Prostate gland (tissue), 2 donors: ENCODE results near the gene PPP1R14C. TPM values are rescaled to one million over a fixed set of nuclear protein-coding genes. Genes with fewer than 3 reads are reported as not detected.

Source experiments
- DNase-seq: peaks from one replicate; pipeline ENCODE4 v3.0.0-alpha.2; 2019; ENCODE audit warnings: low spot score
- H3K27ac ChIP-seq, 2 donors: fragments of 200-600 bp; sonication (generic); 2 replicates each; pipeline ENCODE4 v1.5.1; 2017 to 2019
- H3K27me3 ChIP-seq: fragments of 200-600 bp; sonication (generic); replicated peaks from 2 replicates; pipeline ENCODE4 v1.5.1; 2019; ENCODE audit not compliant: insufficient read depth
- H3K36me3 ChIP-seq, 2 donors: fragments of 200-600 bp; sonication (generic); 1 replicate in 1 of 2; 2 replicates in 1 of 2; pipeline versions ENCODE4 v1.5.1 to v1.8.1; 2017 to 2019
- H3K4me1 ChIP-seq: fragments of 200-600 bp; sonication (generic); replicated peaks from 2 replicates; pipeline ENCODE4 v1.5.1; 2019
- H3K4me3 ChIP-seq, 2 donors: fragments of 200-600 bp; sonication (generic); 2 replicates each; pipeline ENCODE4 v1.5.1; 2017 to 2019
- H3K9me3 ChIP-seq: fragments of 200-600 bp; sonication (generic); 2 replicates; pipeline ENCODE4 v1.5.1; 2017
- CTCF ChIP-seq, 4 experiments: fragments of 200-600 bp in 2 of 4; fragments of 450-650 bp in 2 of 4; sonication (generic) in 2 of 4; IDR thresholded peaks; 1 replicate in 3 of 4; 2 replicates in 1 of 4; pipeline ENCODE4 v1.5.1; 2016 to 2019; ENCODE audit warnings: antibody characterized with exemption in 4 of 4, mild to moderate bottlenecking in 2 of 4, moderate library complexity in 2 of 4
- POLR2A ChIP-seq: fragments of 450-650 bp; IDR thresholded peaks from one replicate; pipeline ENCODE4 v1.6.1; 2016; ENCODE audit warnings: antibody characterized with exemption, mild to moderate bottlenecking
- POLR2AphosphoS5 ChIP-seq: sonication (generic); formaldehyde crosslinking; IDR thresholded peaks from one replicate; pipeline ENCODE4 v1.6.1; 2017; ENCODE audit warnings: antibody characterized with exemption
- WGBS: methylation state at CpG from one replicate; pipeline ENCODE4 v1.1.5; 2018; 5-methylcytosine and 5-hydroxymethylcytosine counted together
- intact Hi-C: fragments of 100-400 bp; cut with DNase I; formaldehyde crosslinking; loops from one replicate; pipeline ENCODE4 v1.14.2; 2022
- total RNA-seq, 2 donors: library from RNA; depleted of rRNA; stranded (reverse); fragments of >200 nt; gene quantifications; one replicate each; pipeline ENCODE4 v1.1.0, GENCODE V29; 2016

PPP1R14C gene
- total RNA-seq, 2 donors from 2014 or later = 3.4 to 14.8 TPM

DNA sequence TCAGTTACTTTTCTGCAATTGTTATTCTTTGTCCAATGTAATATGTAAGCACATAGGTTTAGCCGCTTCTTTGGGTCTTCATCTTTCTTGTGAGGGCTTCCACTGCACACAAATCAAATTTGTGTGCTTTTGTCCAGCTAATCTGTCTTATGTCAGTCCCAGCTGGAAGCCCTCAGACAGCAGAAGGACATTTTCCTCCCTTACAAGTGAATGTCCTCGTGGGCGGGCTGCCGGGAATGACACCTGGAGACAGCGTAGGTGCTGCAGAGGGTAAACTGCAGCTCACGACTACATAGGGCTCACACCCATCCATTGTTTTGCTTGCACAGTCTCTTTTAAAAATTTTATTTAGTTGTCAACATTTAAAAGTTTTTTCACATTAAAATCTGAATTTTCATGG, 24.6 kb upstream of the PPP1R14C start:
- Histone ChIP-seq H3K36me3 (no peaks in the 10 kb centered on the region), H3K27ac (no peak overlapping the region), H3K4me1 (no peaks in the 10 kb centered on the region), H3K27me3 (no peaks in the 10 kb centered on the region), H3K4me3 (no peak overlapping the region), H3K9me3 (no peaks in the 10 kb centered on the region)
- no peak for DNase-seq
- 46% methylated on average over 6 of the region's 6 CpGs for WGBS
- intact Hi-C loops = no loop called here
- TF ChIP-seq POLR2AphosphoS5 (no peak), POLR2A (no peak), CTCF (IDR thresholded peaks at IDR 0.05) (no peak)

GRCh38 chr6:150118627-150119026, 24.2 kb upstream of the PPP1R14C start:
- intact Hi-C loops = no loop called here
- TF ChIP-seq POLR2AphosphoS5 (peak; percentile 60), CTCF (IDR thresholded peaks at IDR 0.05) (no peak)
- H3K27me3 ChIP-seq = no peaks in the 10 kb centered on the region
- H3K36me3 ChIP-seq = no peaks in the 10 kb centered on the region
- no peak overlapping the region for H3K27ac ChIP-seq
- DNase-seq = peak; percentile 39
- H3K4me1 ChIP-seq = no peaks in the 10 kb centered on the region
- H3K4me3 ChIP-seq = no peak overlapping the region
- 50% methylated on average over 9 of the region's 9 CpGs for WGBS
- H3K9me3 ChIP-seq = no peaks in the 10 kb centered on the region

- WGBS = 14% methylated on average over 7 of the region's 7 CpGs
- Histone ChIP-seq H3K4me1 (no peaks in the 10 kb centered on the region), H3K36me3 (no peaks in the 10 kb centered on the region), H3K27ac (no peak overlapping the region), H3K27me3 (no peaks in the 10 kb centered on the region), H3K9me3 (no peaks in the 10 kb centered on the region), H3K4me3 (no peak overlapping the region)
- intact Hi-C loops = no loop called here
- DNase-seq = no peak
- TF ChIP-seq POLR2AphosphoS5 (no peak), POLR2A (no peak), CTCF (IDR thresholded peaks at IDR 0.05) (no peak)
Measured at GRCh38 chr6:150119173-150119572, 23.7 kb upstream of the PPP1R14C start.

DNA sequence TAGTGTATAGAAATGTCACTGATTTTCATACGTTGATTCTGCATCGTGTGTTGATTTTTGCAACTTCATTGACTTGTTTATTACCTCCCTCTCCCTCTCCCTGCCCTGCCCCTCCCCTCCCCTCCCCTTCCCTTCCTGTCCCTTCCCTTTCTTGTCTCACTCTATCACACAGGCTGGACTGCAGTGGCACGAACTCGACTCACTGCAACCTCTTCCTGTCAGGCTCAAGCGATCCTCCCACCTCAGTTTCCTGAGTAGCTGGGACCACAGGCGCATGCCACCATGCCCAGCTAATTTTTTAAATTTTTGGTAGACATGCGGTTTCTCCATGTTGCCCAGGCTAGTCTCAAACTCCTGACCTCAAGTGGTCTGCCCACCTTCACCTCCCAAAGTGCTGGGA, 19.2 kb upstream of the PPP1R14C start:
- no peaks in the 10 kb centered on the region for H3K36me3 ChIP-seq
- WGBS = 73% methylated on average over 7 of the region's 7 CpGs
- no peak for DNase-seq
- H3K4me3 ChIP-seq = no peak overlapping the region
- no peak overlapping the region for H3K27ac ChIP-seq
- no peaks in the 10 kb centered on the region for H3K4me1 ChIP-seq
- intact Hi-C loops = no loop called here
- TF ChIP-seq CTCF (IDR thresholded peaks at IDR 0.05) (no peak), POLR2A (no peak), POLR2AphosphoS5 (no peak)
- H3K9me3 ChIP-seq = no peaks in the 10 kb centered on the region
- no peaks in the 10 kb centered on the region for H3K27me3 ChIP-seq

GRCh38 chr6:150124235-150124634, 18.6 kb upstream of the PPP1R14C start:
- no peaks in the 10 kb centered on the region for H3K27me3 ChIP-seq
- TF ChIP-seq POLR2A (no peak), CTCF (IDR thresholded peaks at IDR 0.05) (no peak), POLR2AphosphoS5 (no peak)
- no peaks in the 10 kb centered on the region for H3K9me3 ChIP-seq
- no peaks in the 10 kb centered on the region for H3K36me3 ChIP-seq
- intact Hi-C loops = no loop called here
- H3K4me1 ChIP-seq = no peaks in the 10 kb centered on the region
- no peak overlapping the region for H3K4me3 ChIP-seq
- DNase-seq = no peak
- no peak overlapping the region for H3K27ac ChIP-seq
- 94% methylated on average over 3 of the region's 3 CpGs for WGBS
